GM19238 (cell line): ENCODE results near the gene NPW.

ENCODE experiments used
- DNase-seq: peaks from one replicate; pipeline ENCODE4 v3.0.0; 2011; ENCODE audit warnings: low spot score; ENCODE audit not compliant: insufficient read length

NPW gene

GRCh38 chr16:2034696-2035430 is 15.3 kb downstream of the NPW start:
- no peak for DNase-seq

GRCh38 chr16:2035431-2036199 is 16.0 kb downstream of the NPW start:
- DNase-seq: no peak

- DNase-seq: no peak
Observed at GRCh38 chr16:2036200-2036966, 16.8 kb downstream of the NPW start.

GRCh38 chr16:2037115-2037514 is 17.5 kb downstream of the NPW start:
- no peak for DNase-seq

GRCh38 chr16:2037647-2038381 is 18.2 kb downstream of the NPW start:
- no peak for DNase-seq

- DNase-seq: no peak
Observed at GRCh38 chr16:2038382-2039231, 19.0 kb downstream of the NPW start.

- no peak for DNase-seq
Observed at GRCh38 chr16:2039274-2040031, 19.9 kb downstream of the NPW start.

GRCh38 chr16:2040041-2040786 is 20.6 kb downstream of the NPW start:
- DNase-seq: no peak

- DNase-seq: no peak
Observed at GRCh38 chr16:2040787-2041522, 21.4 kb downstream of the NPW start.

- no peak for DNase-seq
Observed at GRCh38 chr16:2042171-2042985, 22.8 kb downstream of the NPW start.

GRCh38 chr16:2042986-2043666 is 23.5 kb downstream of the NPW start:
- no peak for DNase-seq

GRCh38 chr16:2043667-2044451 is 24.3 kb downstream of the NPW start:
- no peak for DNase-seq

GRCh38 chr16:2044541-2044940 is 25.0 kb downstream of the NPW start:
- no peak for DNase-seq

GRCh38 chr16:2045965-2046892 is 26.6 kb downstream of the NPW start:
- DNase-seq: no peak

- DNase-seq: no peak
Observed at GRCh38 chr16:2046893-2047329, 27.3 kb downstream of the NPW start.
